HT1080 (cell line): ENCODE measurements around the gene NCOR1. TPM values are rescaled to one million over a fixed set of nuclear protein-coding genes. Genes with fewer than 3 reads are reported as not detected.
"Not testable (repeated sequence)": the region's sequence is repeated elsewhere in the genome, so short reads cannot be mapped to it uniquely, and the experiment has no call there.

Experiments
- DNase-seq: peaks from one replicate; pipeline ENCODE4 v3.0.0-alpha.2; 2015; ENCODE audit warnings: low read depth
- polyA plus RNA-seq, 2 experiments: library from polyadenylated mRNA; depleted of rRNA; stranded (reverse); fragments of >200 nt; gene quantifications; 2 replicates each; pipeline ENCODE4 v1.2.3, GENCODE V29; 2015
- total RNA-seq: library from RNA; depleted of rRNA; stranded (reverse); fragments of >200 nt; shearing (Covaris generic); gene quantifications from 2 replicates; pipeline ENCODE4 v1.2.3, GENCODE V29; 2014; rRNA removed

Gene NCOR1
- 49.2 and 58.4 TPM in 2 replicates for total RNA-seq
- polyA plus RNA-seq (2015; cell fraction: cytosol; rRNA removed), result 32.1 and 39.5 TPM in 2 replicates
- 57.2 and 60.4 TPM in 2 replicates for polyA plus RNA-seq (2015; cell fraction: nucleus; rRNA removed)

- DNase-seq, result peak; percentile 88
Observed at GRCh38 chr17:16215273-16215964, at the start of gene NCOR1. TSS of gene NCOR1 (minus strand) at chr17:16215534. CDS start at chr17:16194569, 20,965 bp downstream.

GRCh38 chr17:16262201-16262600 lies 46.9 kb upstream of the NCOR1 start:
- DNase-seq, result no peak

GRCh38 chr17:16261049-16261448 lies 45.7 kb upstream of the NCOR1 start:
- no peak for DNase-seq

- DNase-seq, result no peak
Observed at GRCh38 chr17:16259926-16260325, 44.6 kb upstream of the NCOR1 start.

- no peak for DNase-seq
Observed at GRCh38 chr17:16258901-16259300, 43.6 kb upstream of the NCOR1 start.

GRCh38 chr17:16255481-16255921 lies 40.2 kb upstream of the NCOR1 start:
- DNase-seq, result no peak

- DNase-seq, result no peak
Observed at GRCh38 chr17:16254773-16255400, 39.6 kb upstream of the NCOR1 start.

GRCh38 chr17:16251556-16251955 lies 36.2 kb upstream of the NCOR1 start:
- DNase-seq, result no peak

- no peak for DNase-seq
Observed at GRCh38 chr17:16251043-16251442, 35.7 kb upstream of the NCOR1 start.

GRCh38 chr17:16250635-16251034 lies 35.3 kb upstream of the NCOR1 start:
- DNase-seq, result no peak

- DNase-seq, result no peak
Observed at GRCh38 chr17:16247586-16247984, 32.3 kb upstream of the NCOR1 start.

GRCh38 chr17:16243801-16244567 lies 28.6 kb upstream of the NCOR1 start:
- no peak for DNase-seq

- DNase-seq, result no peak
Observed at GRCh38 chr17:16243385-16243784, 28.1 kb upstream of the NCOR1 start.

GRCh38 chr17:16241906-16242399 lies 26.6 kb upstream of the NCOR1 start:
- no peak for DNase-seq

GRCh38 chr17:16239931-16240330 lies 24.6 kb upstream of the NCOR1 start:
- no peak for DNase-seq

GRCh38 chr17:16232391-16232790 lies 17.1 kb upstream of the NCOR1 start:
- DNase-seq, result no peak

GRCh38 chr17:16229912-16230561 lies 14.7 kb upstream of the NCOR1 start:
- DNase-seq, result not testable (repeated sequence)

- no peak for DNase-seq
Observed at GRCh38 chr17:16222406-16222805, 7.1 kb upstream of the NCOR1 start.

GRCh38 chr17:16217002-16217635 lies 1.8 kb upstream of the NCOR1 start, which contains the start of gene PIGL:
TSS of gene PIGL (plus strand) at chr17:16217210. CDS start at chr17:16217227, 17 bp downstream.
- peak; percentile 85 for DNase-seq

- DNase-seq, result not testable (repeated sequence)
Observed at GRCh38 chr17:16216341-16217001, 1.1 kb upstream of the NCOR1 start.
